GM20431 (cell line): ENCODE results near the gene PLIN5.

Source experiments
- in situ Hi-C: fragments of 300-500 bp; cut with MseI, MboI; formaldehyde crosslinking; loops from one replicate; pipeline ENCODE4 v1.15.0; 2020; ENCODE audit warnings: low sequenced_read_pairs; ENCODE audit not compliant: unreplicated experiment

PLIN5 gene

GRCh38 chr19:4525563-4526002 is 9.4 kb downstream of the PLIN5 start:
- in situ Hi-C loops = no loop called here

GRCh38 chr19:4524808-4525562 is 10.0 kb downstream of the PLIN5 start:
- in situ Hi-C loops = no loop called here

GRCh38 chr19:4523306-4524110 is 11.5 kb downstream of the PLIN5 start:
- in situ Hi-C loops = no loop called here

- in situ Hi-C loops = no loop called here
These were observed 12.6 kb downstream of the PLIN5 start for GRCh38 chr19:4522291-4523002.

GRCh38 chr19:4521888-4522242 is 13.2 kb downstream of the PLIN5 start:
- in situ Hi-C loops = no loop called here

GRCh38 chr19:4521170-4521887 is 13.7 kb downstream of the PLIN5 start:
- in situ Hi-C loops = no loop called here

- in situ Hi-C loops = no loop called here
These were observed 15.3 kb downstream of the PLIN5 start for GRCh38 chr19:4519521-4520277.

GRCh38 chr19:4519172-4519496 is 15.9 kb downstream of the PLIN5 start:
- in situ Hi-C loops = no loop called here

GRCh38 chr19:4518345-4519171 is 16.5 kb downstream of the PLIN5 start, which contains the start of gene PLIN4:
PLIN4 (minus strand) TSS chr19:4518486; CDS start chr19:4518272, 214 bp downstream.
- in situ Hi-C loops = no loop called here

- in situ Hi-C loops = no loop called here
These were observed 17.5 kb downstream of the PLIN5 start for GRCh38 chr19:4517451-4518057.

GRCh38 chr19:4516939-4517300 is 18.1 kb downstream of the PLIN5 start:
- in situ Hi-C loops = no loop called here

GRCh38 chr19:4516199-4516938 is 18.7 kb downstream of the PLIN5 start:
- in situ Hi-C loops = no loop called here

GRCh38 chr19:4515732-4516131 is 19.3 kb downstream of the PLIN5 start:
- in situ Hi-C loops = no loop called here

GRCh38 chr19:4513248-4513647 is 21.8 kb downstream of the PLIN5 start:
- in situ Hi-C loops = no loop called here

GRCh38 chr19:4512070-4512469 is 23.0 kb downstream of the PLIN5 start:
- in situ Hi-C loops = no loop called here

- in situ Hi-C loops = no loop called here
These were observed 23.5 kb downstream of the PLIN5 start for GRCh38 chr19:4511300-4512054.
